ENCODE measurements around the gene SFTPB. TPM values are rescaled to one million over a fixed set of nuclear protein-coding genes. Genes with fewer than 3 reads are reported as not detected.
"Not testable (repeated sequence)": the region's sequence is repeated elsewhere in the genome, so short reads cannot be mapped to it uniquely, and the experiment has no call there.

SFTPB gene
- total and polyA plus RNA-seq, 8 donors, result 0.14 to 4,040 (median 1.8) TPM; not detected in 1

GRCh38 chr2:85659324-85659981, 8.5 kb downstream of the SFTPB start:
- 80 to 95% (median 89%) methylated on average over 9 to 13 of the region's 13 CpGs for WGBS, 5 donors
- TF ChIP-seq CTCF (IDR thresholded peaks at IDR 0.05) (no peak), POLR2AphosphoS5 (IDR thresholded peaks at IDR 0.05) (no peak), POLR2A (IDR thresholded peaks at IDR 0.05) (no peak), EP300 (IDR thresholded peaks at IDR 0.05) (no peak)
- no peaks in the 10 kb centered on the region for H3K9me3 ChIP-seq
- peak overlapping the region in 1 of 5 donors; percentile 1 for H3K27ac ChIP-seq
- intact Hi-C loops (cut with DNase I; ENCODE audit: low total_unique reads), result no loop called here
- peaks cover 0 to 17% (median 4%) of the 10 kb centered on the region in 4 donors for H3K4me1 ChIP-seq
- H3K27me3 ChIP-seq, result no peaks in the 10 kb centered on the region
- H3K36me3 ChIP-seq, result peaks cover 2 to 41% (median 36%) of the 10 kb centered on the region in 4 donors
- no peak overlapping the region for H3K4me3 ChIP-seq
- DNase-seq, result no peak

GRCh38 chr2:85657399-85657798, 10.6 kb downstream of the SFTPB start:
- peaks cover 2 to 61% (median 54%) of the 10 kb centered on the region in 4 donors for H3K36me3 ChIP-seq
- H3K4me1 ChIP-seq, result peaks cover 0 to 12% (median 0%) of the 10 kb centered on the region in 4 donors
- DNase-seq; intact Hi-C loops (cut with DNase I; ENCODE audit: low total_unique reads); H3K4me3 ChIP-seq; H3K9me3 ChIP-seq; H3K27me3 ChIP-seq; H3K27ac ChIP-seq: not testable (repeated sequence)
- WGBS, 5 donors, result 92 to 95% (median 92%) methylated on average over 4 of the region's 4 CpGs

GRCh38 chr2:85656468-85656867, 11.5 kb downstream of the SFTPB start:
- Histone ChIP-seq H3K4me1 (peaks cover 0 to 4% (median 0%) of the 10 kb centered on the region in 4 donors), H3K27me3 (no peaks in the 10 kb centered on the region), H3K27ac (no peak overlapping the region), H3K4me3 (no peak overlapping the region), H3K36me3 (peaks cover 2 to 70% (median 64%) of the 10 kb centered on the region in 4 donors), H3K9me3 (no peaks in the 10 kb centered on the region)
- intact Hi-C loops (cut with DNase I; ENCODE audit: low total_unique reads), result no loop called here
- DNase-seq, result no peak
- TF ChIP-seq POLR2AphosphoS5 (IDR thresholded peaks at IDR 0.05), result no peak
- no peak for TF ChIP-seq POLR2A (IDR thresholded peaks at IDR 0.05)
- no peak for TF ChIP-seq EP300 (IDR thresholded peaks at IDR 0.05)
- TF ChIP-seq CTCF (IDR thresholded peaks at IDR 0.05), result no peak
- 88 to 96% (median 89%) methylated on average over 3 of the region's 3 CpGs for WGBS, 5 donors

- Histone ChIP-seq H3K4me3 (no peak overlapping the region), H3K27me3 (no peaks in the 10 kb centered on the region), H3K36me3 (peaks cover 2 to 72% (median 68%) of the 10 kb centered on the region in 4 donors), H3K9me3 (no peaks in the 10 kb centered on the region), H3K27ac (no peak overlapping the region), H3K4me1 (no peaks in the 10 kb centered on the region)
- intact Hi-C loops (cut with DNase I; ENCODE audit: low total_unique reads), result no loop called here
- no peak for DNase-seq
- WGBS, 5 donors, result 83 to 92% (median 89%) methylated on average over 7 of the region's 7 CpGs
- TF ChIP-seq POLR2A (IDR thresholded peaks at IDR 0.05) (no peak), EP300 (IDR thresholded peaks at IDR 0.05) (no peak), CTCF (IDR thresholded peaks at IDR 0.05) (no peak), POLR2AphosphoS5 (IDR thresholded peaks at IDR 0.05) (no peak)
Measured at GRCh38 chr2:85655961-85656417, 12.0 kb downstream of the SFTPB start.

GRCh38 chr2:85653996-85654395, 14.0 kb downstream of the SFTPB start:
- DNase-seq, result no peak
- Histone ChIP-seq H3K36me3 (peaks cover 13 to 85% (median 84%) of the 10 kb centered on the region in 4 donors), H3K27ac (no peak overlapping the region), H3K9me3 (no peaks in the 10 kb centered on the region), H3K27me3 (no peaks in the 10 kb centered on the region), H3K4me1 (no peaks in the 10 kb centered on the region), H3K4me3 (no peak overlapping the region)
- TF ChIP-seq POLR2A (IDR thresholded peaks at IDR 0.05) (no peak), POLR2AphosphoS5 (IDR thresholded peaks at IDR 0.05) (no peak), CTCF (IDR thresholded peaks at IDR 0.05) (no peak), EP300 (IDR thresholded peaks at IDR 0.05) (no peak)
- WGBS, 5 donors, result 78 to 85% (median 83%) methylated on average over 3 of the region's 3 CpGs
- intact Hi-C loops (cut with DNase I; ENCODE audit: low total_unique reads), result no loop called here
